Myocyte (in vitro differentiated cells): ENCODE results near the gene VPS8. TPM values are rescaled to one million over a fixed set of nuclear protein-coding genes. Genes with fewer than 3 reads are reported as not detected.

Source experiments
- DNase-seq: peaks from one replicate; pipeline ENCODE4 v3.0.0-alpha.2; 2012; ENCODE audit warnings: low read depth
- total RNA-seq: library from RNA; depleted of rRNA; stranded (reverse); fragments of >200 nt; gene quantifications from 2 replicates; pipeline ENCODE4 v1.2.3, GENCODE V29; 2014

VPS8 gene
- total RNA-seq, 1 donor from 2014 or later = 42.3 TPM

DNA sequence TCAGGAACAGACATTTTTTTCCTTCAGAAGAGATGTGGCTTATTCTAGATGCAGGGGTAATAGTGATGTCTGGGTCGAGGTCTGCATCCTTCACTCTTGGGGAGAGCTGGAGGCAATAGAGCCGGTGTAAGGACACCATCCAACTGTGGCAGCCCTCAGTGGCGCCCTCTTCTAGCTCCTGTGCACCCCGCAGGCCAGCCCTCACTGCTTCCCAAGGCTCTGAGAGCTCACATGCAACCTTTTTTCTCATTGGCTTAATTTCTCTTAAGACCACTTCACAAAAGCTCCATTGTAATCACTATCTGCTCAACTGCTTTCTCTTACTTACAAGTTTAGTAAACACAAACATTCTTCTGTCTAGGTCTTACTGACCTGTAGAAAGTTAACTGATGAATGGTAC lies 3.9 kb upstream of the VPS8 start:
- DNase-seq = no peak

DNA sequence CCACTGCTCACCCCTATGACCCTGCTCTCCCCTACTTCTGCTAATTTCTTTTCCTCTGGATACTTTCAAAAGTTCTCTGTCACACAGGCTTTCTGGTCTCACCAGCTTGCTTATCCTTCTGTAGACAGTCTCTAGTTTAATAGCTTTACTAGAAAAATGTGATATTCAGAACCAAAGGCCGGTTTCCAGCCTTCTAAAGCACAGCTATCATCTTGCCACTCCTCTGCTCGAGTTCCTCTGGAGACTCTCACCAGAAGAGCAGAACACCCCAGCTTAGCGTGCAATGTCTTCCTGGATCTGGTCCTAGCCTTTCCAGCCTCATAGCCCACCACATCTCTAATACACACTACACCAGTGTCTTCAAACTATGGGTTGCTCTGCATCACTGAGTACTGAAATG lies 1.8 kb upstream of the VPS8 start:
- DNase-seq = no peak

DNA sequence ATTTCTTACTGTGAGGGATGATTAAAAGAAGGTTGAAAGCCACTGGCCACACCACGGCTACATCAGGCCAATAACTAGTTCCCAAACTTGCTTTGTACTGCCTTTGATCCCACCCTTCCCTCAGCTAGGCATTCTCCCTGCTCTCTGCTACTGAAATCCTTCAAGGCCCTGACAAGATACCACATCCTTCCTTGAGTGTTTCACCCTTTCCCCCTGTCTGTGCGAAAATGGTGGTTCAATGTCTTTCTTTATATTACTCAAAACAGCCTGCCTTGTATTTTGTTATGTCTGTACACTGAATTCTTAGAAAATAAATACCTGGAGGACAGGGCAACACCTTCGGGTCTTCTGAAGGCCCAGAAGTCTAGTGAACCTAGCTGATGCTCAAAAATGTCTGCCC lies 932 bp upstream of the VPS8 start:
- DNase-seq = no peak

DNA sequence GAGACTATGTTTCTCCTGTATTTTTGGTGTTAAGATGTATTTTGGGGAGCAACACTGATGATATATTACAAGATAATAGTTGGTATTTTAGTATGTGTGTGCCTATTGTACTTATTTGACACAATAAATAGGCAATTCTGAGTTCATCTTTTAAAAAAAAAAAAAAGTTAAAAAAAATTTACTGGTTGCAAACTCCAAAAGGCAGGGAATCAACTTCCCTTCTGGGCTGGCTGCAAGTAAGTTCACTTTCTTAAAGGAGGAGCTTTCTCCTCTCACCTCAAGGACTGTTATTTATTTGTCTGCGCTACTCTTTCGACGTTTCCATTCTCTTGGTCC lies 335 bp upstream of the VPS8 start:
- DNase-seq = no peak

DNA sequence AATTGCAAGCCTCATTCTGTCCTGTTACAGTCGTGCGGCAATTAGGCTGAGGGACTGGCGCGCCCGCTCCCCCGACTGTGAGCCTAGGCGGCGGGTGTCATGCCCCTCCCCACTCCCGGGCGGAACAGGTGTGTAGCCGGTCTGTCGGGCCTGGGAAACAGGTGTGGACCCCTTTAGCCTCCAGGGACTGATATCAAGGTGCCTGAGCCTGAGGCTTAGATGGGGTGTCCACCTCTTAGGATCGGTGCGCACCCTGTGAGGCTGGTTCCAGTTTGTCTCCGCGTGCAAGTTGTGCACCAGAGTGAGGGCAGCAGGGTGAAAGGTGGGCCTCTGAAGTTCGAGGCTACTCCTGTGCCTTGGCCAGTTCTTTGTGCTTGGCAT lies 686 bp downstream of the VPS8 start:
- DNase-seq = no peak

DNA sequence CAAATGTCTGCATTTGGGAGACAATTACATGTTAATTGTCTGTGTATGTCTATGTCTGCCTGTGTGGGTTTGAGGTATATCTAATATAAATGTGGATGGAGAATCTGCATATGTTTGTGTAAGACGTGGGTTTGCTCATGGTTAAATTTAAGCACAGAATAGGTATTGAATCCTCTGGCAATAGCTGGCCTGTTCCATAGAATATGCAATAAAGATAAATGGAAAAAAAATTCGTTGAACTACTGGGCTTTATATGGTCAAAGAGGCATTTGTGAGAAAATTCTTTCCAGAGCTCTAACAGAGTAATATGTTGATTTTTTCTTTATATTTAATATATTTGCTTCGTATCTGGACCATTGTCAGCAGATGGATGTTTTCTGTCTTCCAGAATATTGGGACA lies 1.4 kb downstream of the VPS8 start:
- DNase-seq = no peak

DNA sequence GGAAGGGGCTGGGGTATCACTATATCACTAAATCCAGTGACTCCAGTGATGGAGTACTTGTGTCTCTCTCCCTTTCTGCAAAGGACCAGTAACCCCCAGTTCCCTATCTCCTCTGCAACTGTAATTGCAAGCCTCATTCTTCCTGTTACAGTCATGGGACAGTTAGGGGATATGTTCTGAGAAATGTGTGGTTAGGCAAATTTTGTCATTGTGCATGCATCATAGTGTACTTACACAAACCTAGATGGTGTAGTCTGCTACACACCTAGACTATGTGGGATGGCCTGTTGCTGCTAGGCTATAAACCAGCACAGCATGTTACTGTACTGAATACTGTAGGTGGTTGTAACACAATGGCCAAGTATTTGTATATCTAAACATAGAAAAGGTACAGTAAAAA lies 2.2 kb downstream of the VPS8 start:
- DNase-seq = no peak

DNA sequence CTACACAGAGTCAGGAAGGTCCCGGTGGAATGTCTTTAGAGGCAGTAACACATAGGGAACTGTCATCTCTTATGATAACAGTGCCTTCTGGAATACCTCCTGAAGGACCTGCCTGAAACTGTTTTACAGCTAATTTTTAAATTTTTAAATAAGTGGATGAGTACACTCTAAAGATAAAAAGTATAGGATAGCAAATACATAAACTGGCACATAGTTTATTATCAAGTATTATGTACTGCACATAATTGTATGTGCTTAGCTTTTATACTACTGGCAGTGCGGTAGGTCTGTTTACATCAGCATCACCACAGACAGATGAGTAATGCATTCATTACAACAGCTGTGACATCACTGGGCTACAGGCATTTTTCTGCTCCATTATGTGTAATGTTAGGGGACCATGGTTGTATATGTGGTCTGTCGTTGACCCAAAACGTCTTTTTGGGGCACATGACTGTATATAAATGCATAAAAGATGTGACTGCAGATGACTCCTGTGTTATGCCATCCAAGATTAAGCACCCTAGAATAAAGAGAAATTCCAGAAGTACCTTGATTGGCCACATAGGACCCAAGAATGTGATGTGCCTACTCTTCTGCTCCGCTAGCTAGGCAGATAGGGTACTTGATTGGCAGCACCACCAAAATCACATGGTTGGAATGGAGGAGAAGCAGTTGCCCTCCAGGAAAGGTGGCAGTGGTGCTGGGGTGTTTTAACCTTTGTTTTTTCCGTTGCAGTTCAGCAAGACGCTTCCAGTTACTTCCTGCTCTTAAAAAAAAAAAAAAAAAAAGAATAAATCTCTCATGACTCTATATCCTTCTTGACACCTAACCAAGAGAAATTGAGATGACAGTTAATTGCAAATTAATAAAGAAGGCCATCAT lies 3.3 kb downstream of the VPS8 start:
- peak; percentile 39 for DNase-seq

DNA sequence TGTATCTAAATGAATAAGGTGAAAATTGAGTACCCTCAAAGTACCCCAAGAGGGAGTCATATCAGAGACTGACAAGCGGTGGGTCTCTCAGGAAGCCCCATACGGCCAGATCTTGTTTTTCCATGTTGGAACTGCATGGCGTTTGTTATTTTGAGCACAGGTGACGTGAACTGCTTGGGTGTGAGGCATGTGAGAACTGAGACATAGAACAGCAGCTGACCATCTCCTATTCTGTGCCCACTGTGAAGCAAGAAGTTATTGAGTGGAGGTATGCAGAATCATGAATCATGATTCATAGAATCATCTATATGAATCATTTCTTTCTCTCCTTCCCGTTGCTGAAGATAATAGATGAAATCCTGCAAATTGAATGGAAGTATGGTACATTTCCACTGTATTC lies 4.6 kb downstream of the VPS8 start:
- DNase-seq = no peak

DNA sequence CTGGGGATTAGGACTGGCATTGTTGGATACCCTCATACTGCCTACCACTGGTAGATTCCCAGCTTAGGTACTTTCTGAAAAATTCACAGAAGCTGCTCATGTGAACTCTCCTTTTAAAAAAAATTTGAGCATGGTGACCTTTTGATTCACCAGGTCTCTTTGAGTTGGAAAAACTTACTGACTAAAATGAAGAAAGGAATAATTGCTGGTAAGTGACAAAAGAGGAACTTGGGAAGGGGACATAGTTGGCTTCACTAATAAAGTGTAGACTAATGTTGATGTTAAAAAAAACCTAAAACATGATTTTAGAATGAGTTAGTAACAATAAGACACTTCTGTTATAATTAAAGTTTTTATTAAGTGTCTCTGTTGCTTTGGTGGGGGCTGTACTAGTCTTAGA lies 8.6 kb downstream of the VPS8 start:
- DNase-seq = no peak

DNA sequence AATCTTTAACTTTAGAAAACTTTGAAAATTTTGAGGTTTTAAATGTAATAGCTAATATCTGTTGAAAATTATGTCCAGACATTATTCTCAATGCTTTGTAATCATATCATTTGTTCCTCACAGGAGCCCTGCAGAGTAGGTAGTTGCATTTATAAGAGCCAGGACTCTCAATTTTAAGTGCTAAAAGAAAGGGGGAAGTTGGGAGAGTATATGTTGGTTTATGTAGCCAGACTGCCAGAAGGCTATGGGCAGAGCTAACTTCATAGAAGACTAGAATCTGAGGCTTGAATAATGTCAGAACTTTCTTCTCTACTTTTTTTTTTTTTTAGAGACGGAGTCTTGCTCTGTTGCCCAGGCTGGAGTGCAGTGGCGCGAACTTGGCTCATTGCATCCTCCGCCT lies 9.1 kb downstream of the VPS8 start:
- no peak for DNase-seq

DNA sequence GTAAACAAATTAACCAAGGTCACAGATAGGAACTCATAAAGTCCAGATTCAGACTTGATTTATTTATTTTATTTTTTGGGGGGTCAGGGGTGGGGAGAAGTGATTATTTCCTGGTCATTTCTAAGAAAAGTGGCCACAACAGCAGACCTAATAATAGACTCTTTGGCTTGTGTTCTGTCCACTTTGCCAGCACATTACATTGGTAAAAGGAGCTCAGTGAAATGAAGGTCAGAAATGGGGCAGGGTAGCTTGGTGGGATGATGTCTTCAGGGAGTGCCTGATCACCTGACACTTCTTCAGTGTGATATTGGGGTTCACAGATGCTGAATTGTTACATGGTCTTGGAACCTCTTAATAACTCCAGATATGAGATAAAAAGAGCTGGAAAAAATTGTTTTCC lies 10.1 kb downstream of the VPS8 start:
- DNase-seq = no peak

DNA sequence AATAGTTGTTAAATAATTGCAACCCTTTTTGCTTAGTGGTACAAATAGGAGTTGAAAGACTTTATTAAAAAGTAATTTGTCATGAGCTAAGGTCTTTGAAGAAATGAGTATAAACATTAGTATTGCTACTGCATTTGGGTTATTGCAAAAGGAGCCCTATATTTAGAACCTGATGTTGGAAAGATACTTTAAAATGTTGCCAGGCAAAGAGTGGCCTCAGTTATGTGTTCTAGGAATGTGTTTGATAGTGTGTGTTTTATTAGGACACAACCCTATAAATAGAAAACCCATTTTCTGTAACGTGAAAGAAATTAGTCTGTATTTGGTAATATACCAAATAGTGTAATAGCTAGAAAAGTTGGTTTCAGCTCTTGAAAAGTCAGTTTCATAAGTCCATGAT lies 10.7 kb downstream of the VPS8 start:
- DNase-seq = peak; percentile 45

DNA sequence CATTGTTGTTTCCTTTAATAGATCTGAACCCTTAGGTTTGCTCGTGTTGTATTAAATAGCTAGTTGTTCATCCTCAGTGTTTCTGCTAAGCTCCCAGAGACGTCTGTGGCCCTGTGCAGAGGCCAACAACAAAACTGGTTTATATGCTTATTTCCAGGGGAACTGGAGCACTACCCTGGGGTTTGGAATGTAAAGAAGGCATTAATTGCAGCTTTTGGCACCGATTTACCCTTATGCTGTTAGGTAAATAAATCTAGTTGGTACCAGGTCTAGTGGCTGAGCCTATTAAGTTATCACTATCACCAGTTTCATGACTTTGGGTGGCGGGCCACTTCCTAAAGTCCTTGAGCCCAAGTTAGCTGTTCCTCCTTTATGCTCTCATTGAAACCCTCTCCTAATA lies 12.0 kb downstream of the VPS8 start:
- DNase-seq = no peak

DNA sequence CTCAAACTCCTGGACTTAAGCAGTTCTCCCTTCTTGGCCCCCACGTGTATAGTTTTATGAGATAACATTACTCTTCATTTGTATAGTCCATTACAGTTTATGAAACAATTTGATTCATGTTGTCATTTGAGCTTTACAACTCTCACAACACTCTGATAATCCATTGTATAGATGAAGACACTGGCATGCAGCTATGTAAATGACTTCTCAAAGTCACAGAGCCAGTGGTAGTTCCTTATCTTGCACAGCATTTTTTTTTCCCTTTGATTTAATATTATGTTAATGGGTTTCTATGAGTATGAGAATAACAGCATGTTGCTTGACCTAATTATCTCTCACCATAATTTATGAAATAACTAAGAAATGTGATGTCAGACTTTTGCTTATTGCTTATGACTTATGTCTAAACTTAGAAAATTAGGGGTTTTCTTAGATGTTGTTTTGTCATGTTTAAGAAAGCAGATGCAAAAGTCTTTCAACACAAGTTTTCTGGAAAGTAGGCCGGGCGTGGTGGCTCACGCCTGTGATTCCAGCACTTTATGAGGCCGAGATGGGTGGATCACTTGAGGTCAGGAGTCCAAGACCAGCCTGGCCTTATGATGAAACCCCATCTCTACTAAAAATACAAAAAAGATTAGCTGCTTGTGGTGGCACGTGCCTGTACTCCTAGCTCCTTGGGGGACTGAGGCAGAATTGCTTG lies 13.3 kb downstream of the VPS8 start:
- DNase-seq = no peak

DNA sequence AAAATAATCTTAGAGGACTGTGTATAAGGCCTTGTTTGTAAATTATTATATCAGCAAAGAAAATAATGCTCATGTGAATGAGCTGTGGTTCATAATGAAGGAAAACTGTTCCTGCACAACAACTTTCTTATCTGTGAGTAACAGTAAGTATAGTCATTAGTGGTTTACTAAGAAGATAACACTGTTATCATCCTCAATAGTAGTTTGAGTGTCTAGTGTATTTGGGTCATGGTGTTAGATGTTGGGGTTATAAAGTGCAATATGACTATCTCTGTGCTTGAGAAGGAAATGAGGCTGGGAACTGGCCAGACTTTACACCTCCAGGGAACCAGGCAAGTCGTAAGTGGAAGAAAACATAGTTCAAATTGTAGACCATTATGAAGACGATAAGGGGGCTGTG lies 15.6 kb downstream of the VPS8 start:
- no peak for DNase-seq

DNA sequence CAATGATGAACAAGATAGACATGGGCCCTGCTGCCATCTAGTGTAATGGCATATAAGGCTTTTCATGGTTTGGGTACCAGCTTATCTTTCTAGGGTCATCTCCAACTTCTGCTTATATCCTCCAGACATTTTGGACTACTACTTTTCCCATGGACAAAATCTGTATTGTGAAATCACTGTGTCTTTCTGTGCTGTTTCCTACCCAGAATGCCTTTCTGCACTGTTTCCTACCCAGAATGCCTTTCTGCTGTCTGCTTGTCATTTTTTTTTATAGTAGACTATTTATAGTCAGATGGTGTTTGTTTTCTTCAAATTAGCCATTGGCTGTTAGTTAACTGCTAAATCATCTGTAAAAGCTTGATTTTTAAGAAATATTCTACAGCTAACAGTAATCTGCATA lies 20.1 kb downstream of the VPS8 start:
- DNase-seq = no peak

DNA sequence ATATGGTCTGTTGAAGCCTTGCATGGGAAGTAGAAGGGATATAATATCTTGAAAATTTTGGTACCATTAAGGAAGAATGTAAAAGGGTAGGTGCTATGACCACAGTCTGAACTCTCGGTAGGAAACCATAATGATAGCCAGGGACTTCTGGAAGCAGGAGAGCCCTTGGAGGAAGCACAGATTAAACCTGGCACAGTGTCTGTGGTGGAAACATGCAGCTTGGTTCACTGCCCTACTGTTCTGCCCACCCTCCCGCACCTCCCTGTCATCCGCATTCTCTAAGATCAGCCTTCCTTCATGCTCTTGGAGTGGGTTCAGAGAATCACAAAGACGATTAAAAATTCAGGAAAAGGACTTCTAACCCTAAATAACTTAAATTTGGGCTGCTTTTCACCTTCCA lies 20.9 kb downstream of the VPS8 start:
- no peak for DNase-seq

DNA sequence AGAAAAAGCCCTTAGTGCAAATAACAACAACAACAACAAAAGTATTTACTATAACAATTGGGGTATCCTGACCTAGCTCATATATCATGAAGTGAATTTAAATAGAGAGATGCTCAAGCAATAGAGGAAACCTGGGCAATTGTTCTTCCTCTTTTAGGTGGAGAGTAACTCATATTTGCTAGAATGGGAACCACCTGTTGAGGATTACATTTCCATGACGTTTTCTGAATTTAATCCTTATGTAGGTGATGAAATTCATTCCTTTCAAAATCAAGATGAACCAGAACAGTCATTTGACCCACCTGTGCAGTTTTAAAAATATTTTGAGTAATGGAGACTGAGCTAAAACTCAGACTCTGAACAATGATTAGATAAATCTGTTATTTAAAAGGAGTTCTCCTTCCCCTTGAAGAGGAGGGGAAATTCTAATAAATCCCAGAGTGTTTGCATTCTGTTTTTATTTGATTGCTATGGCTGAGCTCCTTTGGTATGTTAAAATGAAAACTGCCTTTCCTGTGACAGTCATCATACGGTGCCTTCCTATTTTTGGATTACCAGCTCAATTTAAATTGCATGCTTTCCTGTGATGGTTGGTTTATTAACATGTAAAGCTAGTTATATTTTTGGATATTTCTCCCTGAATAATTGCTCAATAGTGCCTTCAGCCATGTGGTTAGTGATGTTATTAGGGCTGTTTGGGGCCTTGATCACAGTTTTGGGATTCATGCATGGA lies 24.3 kb downstream of the VPS8 start:
- DNase-seq = no peak

DNA sequence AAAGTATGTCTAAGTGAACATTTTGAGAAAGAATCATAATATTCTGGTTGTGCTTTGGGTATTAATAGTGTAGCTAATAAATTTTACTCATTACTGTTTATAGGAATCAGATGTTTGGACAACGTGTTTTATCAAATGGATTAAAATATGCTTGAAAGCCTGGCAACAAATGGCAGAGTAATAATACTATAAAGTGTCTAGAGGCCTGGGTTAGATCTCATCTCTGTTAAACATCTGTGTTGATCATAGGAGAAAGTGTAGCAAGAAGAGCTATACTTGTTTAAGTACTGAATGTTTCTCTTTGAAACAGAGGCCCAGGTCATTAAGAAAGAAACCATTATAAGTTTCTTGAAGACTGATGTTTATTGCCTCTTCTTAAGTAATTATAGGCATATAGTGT lies 30.5 kb downstream of the VPS8 start:
- DNase-seq = no peak

DNA sequence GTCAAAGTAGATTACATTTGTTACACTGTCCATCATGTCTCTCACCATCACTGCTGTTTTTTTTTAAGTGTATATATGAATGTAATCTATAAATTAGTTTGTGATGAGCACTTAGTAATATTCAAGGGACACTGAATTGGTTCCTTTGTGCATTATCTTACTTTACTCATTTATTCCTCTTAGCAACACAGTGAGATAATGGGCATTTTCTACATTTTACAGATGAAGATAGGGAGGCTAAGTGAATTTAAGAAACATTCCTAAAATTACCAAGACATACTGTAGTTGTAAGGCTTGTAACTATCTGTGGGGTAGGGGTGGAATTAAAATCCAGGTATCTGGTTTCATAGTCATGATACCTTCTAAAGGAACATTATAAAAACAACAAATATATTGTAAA lies 33.9 kb downstream of the VPS8 start:
- no peak for DNase-seq

DNA sequence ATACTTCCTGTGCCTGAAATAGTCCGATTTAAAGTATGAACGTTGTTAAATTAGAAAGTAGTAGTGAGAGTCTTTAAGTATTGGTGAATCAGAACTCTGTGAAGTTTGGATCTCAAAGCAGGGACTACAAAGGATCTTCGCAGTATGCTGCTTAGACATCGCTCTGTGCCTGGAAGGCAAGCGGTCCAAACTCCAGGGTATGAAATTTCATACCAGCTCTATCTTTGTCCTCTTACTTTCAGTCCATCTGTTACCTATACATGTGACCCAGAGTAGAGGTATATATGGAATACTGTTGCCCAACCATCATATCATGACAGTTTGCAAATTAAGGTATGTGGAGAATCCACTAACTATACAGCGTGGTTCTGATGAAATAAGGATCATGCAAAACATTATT lies 34.5 kb downstream of the VPS8 start:
- no peak for DNase-seq

DNA sequence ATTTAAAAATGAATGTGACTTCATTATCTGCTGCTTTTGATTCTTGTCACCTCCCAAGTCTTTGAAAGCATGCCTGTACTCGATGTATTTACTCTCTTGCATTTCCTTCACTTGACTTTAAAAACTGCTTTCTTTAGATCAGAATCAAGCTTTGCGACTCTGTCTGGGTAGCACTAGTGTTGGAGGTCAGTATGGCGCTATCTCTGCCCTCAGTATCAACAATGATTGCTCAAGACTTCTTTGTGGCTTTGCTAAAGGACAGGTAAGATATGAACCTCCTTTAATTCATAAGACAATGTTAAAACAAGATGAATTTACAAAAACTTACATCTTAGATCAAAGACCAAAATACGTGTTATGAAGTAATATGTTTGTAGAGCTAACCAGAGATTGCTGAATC lies 37.0 kb downstream of the VPS8 start:
- no peak for DNase-seq
